PC-9 (cell line): ENCODE measurements around the gene PPP3R1. TPM values are rescaled to one million over a fixed set of nuclear protein-coding genes. Genes with fewer than 3 reads are reported as not detected.

ENCODE experiments used
- BruUV-seq: library from RNA; stranded (reverse); fragments of 400-500 nt; replicated peaks from 2 replicates; lab custom pipeline; 2021; lab: Mats Ljungman, UMichigan
- CTCF ChIA-PET: fragments of 300-600 bp; sonication (Branson Sonifier 250); formaldehyde crosslinking; loops from one replicate; lab custom pipeline; 2022; ENCODE audit warnings: antibody characterized with exemption; lab: Charles Lee
- POLR2A ChIA-PET: fragments of 300-600 bp; sonication (Branson Sonifier 250); formaldehyde crosslinking; loops from one replicate; lab custom pipeline; 2022; ENCODE audit warnings: antibody characterized with exemption; ENCODE audit not compliant: unreplicated experiment; lab: Charles Lee
- DNase-seq, 2 experiments: peaks; one replicate each; pipeline versions ENCODE4 v3.0.0 to v3.0.0-alpha.2; 2015 to 2022; ENCODE audit warnings: mixed read lengths in 1 of 2
- H2AFZ ChIP-seq: fragments of 200-600 bp; sonication (generic); 2 replicates; pipeline ENCODE4 v1.8.1; 2017; ENCODE audit warnings: antibody characterized with exemption
- H3F3A ChIP-seq: fragments of 200-600 bp; sonication (generic); 2 replicates; pipeline ENCODE4 v1.8.1; 2017; ENCODE audit warnings: antibody characterized with exemption, mild to moderate bottlenecking, low read depth; ENCODE audit not compliant: insufficient read depth
- H3K27ac ChIP-seq: fragments of 200-600 bp; sonication (generic); 2 replicates; pipeline ENCODE4 v1.6.1; 2016; ENCODE audit warnings: mixed run types
- H3K27me3 ChIP-seq: fragments of 200-600 bp; sonication (generic); 2 replicates; pipeline ENCODE4 v1.6.1; 2016; ENCODE audit warnings: low read depth, mixed run types; ENCODE audit not compliant: insufficient read depth
- H3K36me3 ChIP-seq: fragments of 200-600 bp; sonication (generic); 2 replicates; pipeline ENCODE4 v1.6.1; 2016; ENCODE audit warnings: low read depth, mixed run types
- H3K4me1 ChIP-seq: fragments of 200-600 bp; sonication (generic); replicated peaks from 2 replicates; pipeline ENCODE4 v1.6.1; 2016; ENCODE audit warnings: mixed run types; ENCODE audit not compliant: insufficient read depth
- H3K4me2 ChIP-seq: fragments of 200-600 bp; sonication (generic); 2 replicates; pipeline ENCODE4 v1.6.1; 2017; ENCODE audit warnings: mixed run types
- H3K4me3 ChIP-seq: fragments of 200-600 bp; sonication (generic); 2 replicates; pipeline ENCODE4 v1.6.1; 2016; ENCODE audit warnings: mixed run types
- H3K79me2 ChIP-seq: fragments of 200-600 bp; sonication (generic); 2 replicates; pipeline ENCODE4 v1.6.1; 2017; ENCODE audit warnings: low read depth, mixed run types
- H3K9me2 ChIP-seq: fragments of 200-600 bp; sonication (generic); 2 replicates; pipeline ENCODE4 v1.8.1; 2017; ENCODE audit warnings: mild to moderate bottlenecking; ENCODE audit not compliant: insufficient read depth
- H3K9me3 ChIP-seq: fragments of 200-600 bp; sonication (generic); 2 replicates; pipeline ENCODE4 v1.8.1; 2016; ENCODE audit warnings: low read depth; ENCODE audit not compliant: insufficient read depth
- H4K20me1 ChIP-seq: fragments of 200-600 bp; sonication (generic); 2 replicates; pipeline ENCODE4 v1.8.1; 2017; ENCODE audit not compliant: insufficient read depth
- EZH2 ChIP-seq: fragments of 200-600 bp; sonication (generic); IDR thresholded peaks from 2 replicates; pipeline ENCODE4 v1.8.0; 2017; ENCODE audit warnings: antibody characterized with exemption, low read depth
- intact Hi-C: fragments of 100-400 bp; cut with micrococcal nuclease; formaldehyde crosslinking; loops from one replicate; pipeline ENCODE4 v1.10.0; 2022; ENCODE audit not compliant: unreplicated experiment
- total RNA-seq: library from RNA; stranded (reverse); gene quantifications from 2 replicates; pipeline ENCODE4 v1.2.3, GENCODE V29; 2021
- TF ChIP-seq, protein P1 (sequence below): fragments of 200-600 bp; sonication (generic); conservative IDR thresholded peaks from 2 replicates; pipeline ENCODE4 v1.6.1; 2017; ENCODE audit warnings: mixed run types, antibody characterized with exemption, mild to moderate bottlenecking, moderate library complexity

PPP3R1 gene
- total RNA-seq, 1 experiment from 2014 or later = 67.5 TPM

DNA sequence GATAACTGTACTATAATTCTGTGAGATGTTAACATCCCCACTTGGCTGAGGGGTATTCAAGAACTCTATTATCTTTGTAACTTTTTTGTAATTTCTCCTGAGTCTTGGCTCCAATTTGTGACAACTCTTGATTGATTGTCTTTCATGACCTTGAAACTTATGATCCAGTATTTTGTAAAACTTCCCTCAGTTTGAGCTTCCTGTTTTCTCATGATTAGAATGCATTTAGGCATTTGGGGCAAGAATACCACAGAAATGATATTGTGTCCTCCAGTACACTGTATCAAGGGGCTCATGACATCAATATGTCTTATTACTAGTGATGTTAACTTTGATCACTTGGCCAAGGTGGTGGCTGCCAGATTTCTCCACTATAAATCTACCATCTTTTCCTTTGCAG, 57.2 kb downstream of the PPP3R1 start:
- Histone ChIP-seq H3K9me3 (no peaks in the 10 kb centered on the region), H3K27me3 (no peaks in the 10 kb centered on the region), H3K4me1 (peaks cover 28% of the 10 kb centered on the region), H3F3A (peaks cover 34% of the 10 kb centered on the region), H3K4me3 (no peak overlapping the region), H2AFZ (no peak overlapping the region), H3K4me2 (no peak overlapping the region), H3K9me2 (no peaks in the 10 kb centered on the region), H3K27ac (peak overlapping the region; percentile 60), H3K36me3 (no peaks in the 10 kb centered on the region), H4K20me1 (0 out of 2 replicates have a peak, but pooled peaks cover 3% of the 10 kb centered on the region), H3K79me2 (peaks cover 85% of the 10 kb centered on the region)
- ChIA-PET POLR2A (no interaction called here), CTCF (no interaction called here)
- intact Hi-C loops = no loop called here
- TF ChIP-seq, protein P1, sequence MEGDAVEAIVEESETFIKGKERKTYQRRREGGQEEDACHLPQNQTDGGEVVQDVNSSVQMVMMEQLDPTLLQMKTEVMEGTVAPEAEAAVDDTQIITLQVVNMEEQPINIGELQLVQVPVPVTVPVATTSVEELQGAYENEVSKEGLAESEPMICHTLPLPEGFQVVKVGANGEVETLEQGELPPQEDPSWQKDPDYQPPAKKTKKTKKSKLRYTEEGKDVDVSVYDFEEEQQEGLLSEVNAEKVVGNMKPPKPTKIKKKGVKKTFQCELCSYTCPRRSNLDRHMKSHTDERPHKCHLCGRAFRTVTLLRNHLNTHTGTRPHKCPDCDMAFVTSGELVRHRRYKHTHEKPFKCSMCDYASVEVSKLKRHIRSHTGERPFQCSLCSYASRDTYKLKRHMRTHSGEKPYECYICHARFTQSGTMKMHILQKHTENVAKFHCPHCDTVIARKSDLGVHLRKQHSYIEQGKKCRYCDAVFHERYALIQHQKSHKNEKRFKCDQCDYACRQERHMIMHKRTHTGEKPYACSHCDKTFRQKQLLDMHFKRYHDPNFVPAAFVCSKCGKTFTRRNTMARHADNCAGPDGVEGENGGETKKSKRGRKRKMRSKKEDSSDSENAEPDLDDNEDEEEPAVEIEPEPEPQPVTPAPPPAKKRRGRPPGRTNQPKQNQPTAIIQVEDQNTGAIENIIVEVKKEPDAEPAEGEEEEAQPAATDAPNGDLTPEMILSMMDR = no peak
- TF ChIP-seq EZH2 = no peak
- BruUV-seq = no TSS peak
- no peak for DNase-seq

DNA sequence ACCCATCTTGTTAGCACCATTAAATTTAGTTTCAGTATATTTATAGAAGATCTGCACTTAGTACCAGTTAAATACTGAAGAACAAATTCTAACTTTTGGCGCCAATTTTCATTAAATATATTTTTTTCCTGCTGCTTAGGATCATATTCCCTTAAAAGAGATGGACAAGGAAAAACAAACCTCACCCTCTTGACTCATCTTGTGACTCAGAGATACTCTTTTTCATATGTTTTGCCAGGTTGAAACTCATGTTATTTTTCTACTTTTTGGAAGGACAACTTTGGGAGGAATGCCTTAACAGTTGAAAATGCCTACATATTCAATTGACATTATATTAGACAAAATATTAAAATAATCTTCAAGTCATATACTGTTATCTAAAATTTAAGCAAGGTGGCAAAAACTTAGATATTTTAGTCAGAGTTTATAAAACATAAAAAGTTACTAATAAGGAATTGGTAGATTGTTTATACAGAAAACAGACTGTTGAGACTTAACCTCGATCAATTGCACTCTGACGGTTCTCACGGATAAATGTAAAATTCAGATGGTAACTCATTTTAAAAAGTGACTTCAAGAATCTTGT, 58.5 kb downstream of the PPP3R1 start:
- TF ChIP-seq EZH2 = no peak
- TF ChIP-seq, protein P1 = no peak
- BruUV-seq = no TSS peak
- Histone ChIP-seq H3K79me2 (peaks cover 84% of the 10 kb centered on the region), H2AFZ (no peak overlapping the region), H3K4me2 (peak overlapping the region; percentile 20), H3K4me3 (no peak overlapping the region), H3K4me1 (peaks cover 28% of the 10 kb centered on the region), H3K9me3 (no peaks in the 10 kb centered on the region), H3K9me2 (no peaks in the 10 kb centered on the region), H3K36me3 (no peaks in the 10 kb centered on the region), H3F3A (peaks cover 29% of the 10 kb centered on the region), H3K27ac (peak overlapping the region; percentile 60), H3K27me3 (no peaks in the 10 kb centered on the region), H4K20me1 (0 out of 2 replicates have a peak, but pooled peaks cover 3% of the 10 kb centered on the region)
- ChIA-PET POLR2A (no interaction called here), CTCF (interaction anchor here (0.6 to 2.2 kb wide), 2 partner anchors 56 to 159 kb away, joined by 4 to 5 read pairs; no protein-coding TSS in a partner anchor)
- intact Hi-C loops = no loop called here
- peak in 1 of 2 experiments; percentile 39 for DNase-seq

DNA sequence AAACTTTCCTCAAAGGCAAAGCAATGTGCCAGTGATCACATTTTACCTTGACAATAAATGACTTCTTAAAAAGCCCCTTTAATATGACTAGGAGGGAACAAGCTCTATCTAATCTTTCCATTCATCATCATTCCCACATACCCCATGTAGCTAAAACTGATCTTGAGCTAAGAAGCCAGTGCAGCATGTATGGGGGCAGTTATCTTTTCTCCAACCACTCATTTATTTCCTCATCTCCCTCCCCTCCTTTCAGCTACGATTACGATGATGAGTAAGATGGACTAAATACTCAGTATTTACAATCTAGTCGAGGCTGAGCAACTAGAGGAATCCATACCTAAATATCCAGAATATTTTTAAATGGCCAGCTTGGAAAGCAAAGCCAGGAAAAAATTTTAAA, 59.2 kb downstream of the PPP3R1 start:
- ChIA-PET POLR2A (interaction anchor here (0.6 kb wide), 1 partner anchor 57 kb away, joined by 3 read pairs; no protein-coding TSS in a partner anchor), CTCF (interaction anchor here (2.2 kb wide), 1 partner anchor 57 kb away, joined by 4 read pairs; no protein-coding TSS in a partner anchor)
- peaks cover 87% of the 10 kb centered on the region for H3K79me2 ChIP-seq
- intact Hi-C loops = no loop called here
- peak overlapping the region; percentile 20; the same call in 1 of the 2 replicates for H3K4me2 ChIP-seq
- H3F3A ChIP-seq = peaks cover 28% of the 10 kb centered on the region
- H3K9me2 ChIP-seq = no peaks in the 10 kb centered on the region
- H3K4me3 ChIP-seq = no peak overlapping the region
- no peak overlapping the region for H2AFZ ChIP-seq
- TF ChIP-seq, protein P1 = no peak
- no peak for TF ChIP-seq EZH2
- BruUV-seq = no TSS peak
- H3K27ac ChIP-seq = peak overlapping the region; percentile 60
- H3K36me3 ChIP-seq = no peaks in the 10 kb centered on the region
- peaks cover 28% of the 10 kb centered on the region for H3K4me1 ChIP-seq
- no peaks in the 10 kb centered on the region; the same call in 1 of the 2 replicates for H4K20me1 ChIP-seq
- H3K27me3 ChIP-seq = no peaks in the 10 kb centered on the region
- DNase-seq = no peak
- H3K9me3 ChIP-seq = no peaks in the 10 kb centered on the region
